Endothelial cell (in vitro differentiated cells): ENCODE data around the gene C9orf50. TPM values are rescaled to one million over a fixed set of nuclear protein-coding genes. Genes with fewer than 3 reads are reported as not detected.
A peak's percentile ranks its signal among the peaks of the same experiment; 100 is the strongest.
"Not testable (repeated sequence)": the region's sequence is repeated elsewhere in the genome, so short reads cannot be mapped to it uniquely, and the experiment has no call there.

Experiments
- DNase-seq: peaks from one replicate; pipeline ENCODE4 v3.0.0; 2021; ENCODE audit warnings: low spot score
- H3K27ac Mint-ChIP-seq: one replicate; pipeline ENCODE4 v1.8.0; 2021; ENCODE audit warnings: mixed read lengths, inconsistent platforms; ENCODE audit not compliant: unreplicated experiment
- H3K27me3 Mint-ChIP-seq: one replicate; pipeline ENCODE4 v1.8.0; 2021; ENCODE audit warnings: mild to moderate bottlenecking, moderate library complexity, mixed read lengths, inconsistent platforms; ENCODE audit not compliant: unreplicated experiment
- H3K36me3 Mint-ChIP-seq: one replicate; pipeline ENCODE4 v1.8.0; 2021; ENCODE audit warnings: mild to moderate bottlenecking, low read depth, mixed read lengths, inconsistent platforms; ENCODE audit not compliant: unreplicated experiment
- H3K4me1 Mint-ChIP-seq: one replicate; pipeline ENCODE4 v1.8.0; 2021; ENCODE audit warnings: mild to moderate bottlenecking, mixed read lengths, inconsistent platforms; ENCODE audit not compliant: unreplicated experiment
- H3K4me3 Mint-ChIP-seq: one replicate; pipeline ENCODE4 v1.8.0; 2021; ENCODE audit warnings: mild to moderate bottlenecking, mixed read lengths, inconsistent platforms; ENCODE audit not compliant: unreplicated experiment
- H3K9me3 Mint-ChIP-seq: one replicate; pipeline ENCODE4 v1.8.0; 2021; ENCODE audit warnings: mixed read lengths, inconsistent platforms; ENCODE audit not compliant: unreplicated experiment
- total RNA-seq: library from RNA; stranded (reverse); fragmentation: NEBNext Ultra II Directional; extraction: Animal tissue kit (Norgen Biotek cat#: 25700); gene quantifications from one replicate; pipeline ENCODE4 v1.2.1, GENCODE V29; 2021; ENCODE audit not compliant: unreplicated experiment
- TF ChIP-seq, protein P1 (sequence below): fragments of 200-600 bp; sonication (generic); IDR thresholded peaks from one replicate; pipeline ENCODE4 v1.5.0; 2021; ENCODE audit warnings: antibody characterized with exemption; ENCODE audit not compliant: unreplicated experiment

Gene C9orf50
- total RNA-seq, 1 donor from 2014 or later = not detected

DNA sequence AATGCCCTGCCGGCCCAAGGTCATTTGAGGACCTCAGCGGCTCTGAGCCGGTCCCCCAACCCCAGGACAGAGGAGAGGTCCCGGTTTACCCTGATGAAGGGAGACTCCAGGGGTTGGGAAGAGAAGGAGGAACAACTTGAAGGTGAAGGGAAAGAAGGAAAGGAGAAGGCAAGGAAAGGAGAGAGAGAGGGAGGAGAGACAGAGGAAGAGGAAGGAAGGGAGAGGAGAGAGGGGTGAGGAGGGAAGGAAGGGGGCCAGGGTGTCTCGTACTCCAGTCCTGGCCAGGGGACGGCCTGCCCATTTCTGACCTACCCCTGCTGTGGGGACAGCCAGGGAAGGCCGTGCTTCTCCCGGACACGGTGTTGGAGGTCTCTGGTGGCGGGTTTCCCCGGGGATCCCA, 46.5 kb upstream of the C9orf50 start:
- DNase-seq = no peak
- TF ChIP-seq, protein P1, sequence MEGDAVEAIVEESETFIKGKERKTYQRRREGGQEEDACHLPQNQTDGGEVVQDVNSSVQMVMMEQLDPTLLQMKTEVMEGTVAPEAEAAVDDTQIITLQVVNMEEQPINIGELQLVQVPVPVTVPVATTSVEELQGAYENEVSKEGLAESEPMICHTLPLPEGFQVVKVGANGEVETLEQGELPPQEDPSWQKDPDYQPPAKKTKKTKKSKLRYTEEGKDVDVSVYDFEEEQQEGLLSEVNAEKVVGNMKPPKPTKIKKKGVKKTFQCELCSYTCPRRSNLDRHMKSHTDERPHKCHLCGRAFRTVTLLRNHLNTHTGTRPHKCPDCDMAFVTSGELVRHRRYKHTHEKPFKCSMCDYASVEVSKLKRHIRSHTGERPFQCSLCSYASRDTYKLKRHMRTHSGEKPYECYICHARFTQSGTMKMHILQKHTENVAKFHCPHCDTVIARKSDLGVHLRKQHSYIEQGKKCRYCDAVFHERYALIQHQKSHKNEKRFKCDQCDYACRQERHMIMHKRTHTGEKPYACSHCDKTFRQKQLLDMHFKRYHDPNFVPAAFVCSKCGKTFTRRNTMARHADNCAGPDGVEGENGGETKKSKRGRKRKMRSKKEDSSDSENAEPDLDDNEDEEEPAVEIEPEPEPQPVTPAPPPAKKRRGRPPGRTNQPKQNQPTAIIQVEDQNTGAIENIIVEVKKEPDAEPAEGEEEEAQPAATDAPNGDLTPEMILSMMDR = no peak
- Mint-ChIP-seq H3K27me3 (peaks cover 9% of the 10 kb centered on the region), H3K9me3 (no peaks in the 10 kb centered on the region), H3K4me1 (peaks cover 4% of the 10 kb centered on the region), H3K4me3 (no peak overlapping the region), H3K36me3 (no peaks in the 10 kb centered on the region), H3K27ac (no peak overlapping the region)

DNA sequence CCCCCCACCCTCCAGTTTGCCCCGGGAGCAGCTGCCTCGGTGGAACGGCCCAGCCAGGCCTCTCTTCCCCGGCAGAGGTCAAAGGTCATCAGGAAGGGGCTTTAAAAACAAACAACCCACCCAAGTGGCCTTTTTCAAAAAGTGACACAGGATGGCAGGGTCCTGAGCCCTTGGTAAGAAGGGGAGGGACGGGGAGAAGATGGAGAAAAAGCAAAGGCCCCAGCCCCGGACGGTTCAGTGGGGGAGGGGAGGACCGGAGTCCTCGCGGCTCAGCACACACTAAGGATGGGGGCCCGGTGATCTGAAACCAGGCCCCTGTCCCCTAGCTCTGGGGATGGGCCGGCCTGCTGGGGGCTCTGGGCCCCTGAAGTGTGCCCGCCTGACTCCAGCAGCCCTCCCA, 45.7 kb upstream of the C9orf50 start:
- TF ChIP-seq, protein P1 = no peak
- H3K27ac Mint-ChIP-seq = no peak overlapping the region
- H3K4me3 Mint-ChIP-seq = no peak overlapping the region
- peaks cover 4% of the 10 kb centered on the region for H3K4me1 Mint-ChIP-seq
- no peaks in the 10 kb centered on the region for H3K36me3 Mint-ChIP-seq
- DNase-seq = no peak
- H3K9me3 Mint-ChIP-seq = no peaks in the 10 kb centered on the region
- H3K27me3 Mint-ChIP-seq = peaks cover 9% of the 10 kb centered on the region

DNA sequence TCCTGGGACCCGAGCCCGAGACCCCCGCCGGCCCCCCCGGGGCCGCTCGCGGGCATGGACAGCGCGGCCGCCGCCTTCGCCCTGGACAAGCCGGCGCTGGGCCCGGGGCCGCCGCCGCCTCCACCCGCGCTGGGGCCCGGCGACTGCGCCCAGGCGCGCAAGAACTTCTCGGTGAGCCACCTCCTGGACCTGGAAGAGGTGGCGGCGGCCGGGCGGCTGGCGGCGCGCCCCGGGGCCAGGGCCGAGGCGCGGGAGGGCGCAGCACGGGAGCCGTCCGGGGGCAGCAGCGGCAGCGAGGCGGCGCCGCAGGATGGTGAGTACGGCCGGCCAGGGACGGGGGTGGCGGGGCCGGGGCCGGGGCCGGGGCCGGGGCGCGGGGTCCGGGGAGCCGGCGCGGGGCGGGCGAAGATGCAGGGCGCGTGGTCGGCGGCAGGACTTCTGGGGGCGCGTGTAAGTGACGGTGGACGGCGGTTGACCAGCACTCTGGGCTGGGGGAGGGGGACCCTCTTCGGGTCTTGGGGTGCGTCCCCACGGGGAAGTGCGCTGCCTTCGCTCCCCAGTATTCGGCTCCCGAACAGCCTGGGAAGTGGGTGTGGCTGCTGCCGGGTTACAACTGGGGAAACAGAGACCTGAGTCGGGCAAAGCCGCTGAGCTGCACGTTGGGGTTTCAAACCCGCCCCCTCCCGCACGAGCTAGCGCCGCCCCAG, 45.1 kb upstream of the C9orf50 start:
- no peak for DNase-seq
- Mint-ChIP-seq H3K4me1 (peaks cover 4% of the 10 kb centered on the region), H3K27ac (no peak overlapping the region), H3K27me3 (peaks cover 9% of the 10 kb centered on the region), H3K4me3 (no peak overlapping the region), H3K36me3 (no peaks in the 10 kb centered on the region), H3K9me3 (no peaks in the 10 kb centered on the region)
- TF ChIP-seq, protein P1 = no peak

DNA sequence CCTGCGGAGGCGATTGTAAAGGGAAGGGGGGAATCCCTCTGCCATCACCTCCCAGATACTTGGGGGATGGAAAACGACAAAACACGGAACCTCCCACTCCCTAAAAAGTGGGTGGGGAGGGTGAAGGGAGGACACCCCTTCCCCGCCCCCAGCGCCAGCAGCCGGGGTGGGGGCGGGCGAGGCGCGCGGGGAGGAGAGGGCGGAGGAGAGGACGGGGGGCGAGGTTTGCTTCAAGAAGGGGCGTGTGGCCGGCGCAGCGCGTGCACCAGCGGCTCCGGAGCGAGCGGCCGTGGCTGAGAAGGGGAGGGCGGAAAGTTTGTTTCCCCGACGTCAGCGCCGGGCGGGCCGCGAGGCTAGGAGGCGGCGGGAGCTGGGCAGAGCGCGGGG, 44.5 kb upstream of the C9orf50 start, which contains the start of gene PRRX2:
Gene PRRX2 (plus strand): TSS at position 259 of the 387 bp plus-strand sequence. CDS start 221 bp downstream, outside the sequence.
- DNase-seq = peak; percentile 51
- H3K9me3 Mint-ChIP-seq = no peaks in the 10 kb centered on the region
- H3K27me3 Mint-ChIP-seq = peaks cover 9% of the 10 kb centered on the region
- H3K36me3 Mint-ChIP-seq = no peaks in the 10 kb centered on the region
- no peak within 1 kb of the TSS for H3K27ac Mint-ChIP-seq
- TF ChIP-seq, protein P1 = no peak
- H3K4me1 Mint-ChIP-seq = peaks cover 4% of the 10 kb centered on the region
- H3K4me3 Mint-ChIP-seq = peak within 1 kb of the TSS; percentile 74

DNA sequence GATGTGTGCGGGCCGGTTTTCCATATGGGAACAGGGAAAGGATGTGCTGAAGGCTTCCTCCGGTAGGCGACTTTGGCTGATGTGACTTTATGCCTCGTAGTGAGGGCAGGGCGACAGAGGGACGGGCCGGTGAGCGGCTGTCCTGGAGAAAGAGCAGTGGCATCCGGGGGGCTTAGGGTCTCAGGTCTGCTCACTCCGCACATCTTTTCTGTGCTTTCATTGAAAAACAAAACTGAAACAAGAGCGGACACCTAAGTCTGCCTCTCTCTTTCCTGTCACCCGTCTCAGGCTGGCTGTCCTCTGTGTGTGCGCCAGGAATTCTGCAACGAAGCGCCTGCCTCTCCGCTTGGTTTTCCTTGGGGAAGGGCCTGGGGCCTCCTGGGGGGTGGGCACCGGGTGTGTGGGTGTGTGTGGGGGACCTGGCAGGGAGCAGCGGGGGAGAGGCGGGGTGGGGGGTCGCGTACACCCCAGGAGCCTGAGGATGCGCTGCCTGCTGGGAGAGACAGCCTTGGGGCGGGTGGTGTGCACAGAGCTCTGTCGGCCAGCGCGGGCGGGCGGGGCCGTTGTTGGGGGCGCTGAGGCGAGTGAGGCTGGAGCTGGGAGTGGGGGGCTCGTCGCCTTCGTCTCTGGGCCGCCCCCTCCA, 44.0 kb upstream of the C9orf50 start:
- Mint-ChIP-seq H3K27me3 (peaks cover 9% of the 10 kb centered on the region), H3K4me1 (peaks cover 2% of the 10 kb centered on the region), H3K9me3 (no peaks in the 10 kb centered on the region), H3K27ac (no peak overlapping the region), H3K4me3 (peak overlapping the region; percentile 74), H3K36me3 (no peaks in the 10 kb centered on the region)
- TF ChIP-seq, protein P1 = no peak
- DNase-seq = no peak

DNA sequence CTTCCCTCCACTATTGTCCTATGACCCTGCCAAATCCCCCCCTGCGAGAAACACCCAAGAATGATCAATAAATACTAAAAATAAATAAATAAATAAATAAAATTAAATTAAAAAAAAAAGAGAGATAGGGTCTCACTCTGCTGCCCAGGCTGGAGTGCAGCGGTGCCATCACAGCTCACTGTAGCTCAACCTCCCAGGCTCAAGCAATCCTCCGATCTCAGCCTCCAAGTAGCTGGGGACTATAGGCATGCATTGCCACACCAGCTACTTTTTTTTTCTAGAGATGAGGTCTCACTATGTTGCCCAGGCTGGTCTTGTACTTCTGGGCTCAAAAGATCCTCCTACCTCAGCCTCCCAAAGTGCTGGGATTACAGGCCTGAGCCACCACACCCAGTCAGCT, 41.3 kb upstream of the C9orf50 start:
- not testable (repeated sequence) for H3K4me3 Mint-ChIP-seq, H3K27me3 Mint-ChIP-seq, H3K36me3 Mint-ChIP-seq, H3K9me3 Mint-ChIP-seq, DNase-seq, H3K4me1 Mint-ChIP-seq, H3K27ac Mint-ChIP-seq
